Measurements from ENCODE around the gene MACROD2. TPM values are rescaled to one million over a fixed set of nuclear protein-coding genes. Genes with fewer than 3 reads are reported as not detected.

Gene MACROD2
- total RNA-seq, 1 experiment from 2014 or later = 3.7 TPM

GRCh38 chr20:14672066-14672465, 676.8 kb downstream of the MACROD2 start:
- Histone ChIP-seq H3K4me1 (ENCODE audit: control insufficient read depth in 1 of 2, insufficient read depth in 2 of 2, low read length in 2 of 2) (no peaks in the 10 kb centered on the region), H3K4me2 (ENCODE audit: low read length) (no peak overlapping the region), H3K27ac (ENCODE audit: low read depth, low read length) (no peak overlapping the region), H3K9me2 (ENCODE audit: insufficient read depth) (no peaks in the 10 kb centered on the region), H3K4me3 (replicated peaks in 1 of 2; ENCODE audit: low read depth in 1 of 2, low read length in 2 of 2) (no peak overlapping the region), H3K79me2 (ENCODE audit: insufficient read depth, low read length) (no peaks in the 10 kb centered on the region), H3K27me3 (ENCODE audit: insufficient read depth, low read length) (no peaks in the 10 kb centered on the region), H3K9me3 (ENCODE audit: control insufficient read depth in 1 of 2, insufficient read depth in 1 of 2, low read depth in 1 of 2, low read length in 2 of 2) (no peaks in the 10 kb centered on the region), H4K20me1 (ENCODE audit: insufficient read depth) (no peaks in the 10 kb centered on the region), H2AFZ (ENCODE audit: low read depth, low read length, poor library complexity, severe bottlenecking) (no peak overlapping the region), H3K9ac (ENCODE audit: low read length) (no peak overlapping the region), H3K36me3 (ENCODE audit: control insufficient read depth in 1 of 2, insufficient read depth in 2 of 2, low read length in 2 of 2) (no peaks in the 10 kb centered on the region)
- no peak for DNase-seq (ENCODE audit: low read depth, low spot score)
- TF ChIP-seq, protein P1, sequence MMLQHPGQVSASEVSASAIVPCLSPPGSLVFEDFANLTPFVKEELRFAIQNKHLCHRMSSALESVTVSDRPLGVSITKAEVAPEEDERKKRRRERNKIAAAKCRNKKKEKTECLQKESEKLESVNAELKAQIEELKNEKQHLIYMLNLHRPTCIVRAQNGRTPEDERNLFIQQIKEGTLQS (IDR thresholded peaks at IDR 0.05) = no peak
- TF ChIP-seq EZH2 (IDR thresholded peaks at IDR 0.05) (no peak), ZNF274 (IDR thresholded peaks at IDR 0.05; ENCODE audit: low read depth, low read length) (no peak), FOSL1 (IDR thresholded peaks at IDR 0.05; ENCODE audit: low read depth) (no peak), POLR2AphosphoS5 (IDR thresholded peaks at IDR 0.05; ENCODE audit: low read depth, low read length) (no peak), SRF (IDR thresholded peaks at IDR 0.05; ENCODE audit: low read depth) (no peak), TCF7L2 (IDR thresholded peaks at IDR 0.05; ENCODE audit: borderline replicate concordance, extremely low read depth, insufficient read depth, insufficient read length) (no peak), EZH2phosphoT487 (IDR thresholded peaks at IDR 0.05; ENCODE audit: borderline replicate concordance) (no peak), ELF1 (IDR thresholded peaks at IDR 0.05; ENCODE audit: borderline replicate concordance, low read depth) (no peak), YY1 (IDR thresholded peaks at IDR 0.05; ENCODE audit: extremely low read depth, insufficient replicate concordance, low read depth, low read length) (no peak), SP1 (IDR thresholded peaks at IDR 0.05; ENCODE audit: low read depth) (no peak), SIN3A (IDR thresholded peaks at IDR 0.05; ENCODE audit: low read depth) (no peak), EGR1 (IDR thresholded peaks at IDR 0.05; ENCODE audit: low read depth) (no peak), CEBPB (IDR thresholded peaks at IDR 0.05; ENCODE audit: low read depth) (no peak)
- TF ChIP-seq, protein P2, sequence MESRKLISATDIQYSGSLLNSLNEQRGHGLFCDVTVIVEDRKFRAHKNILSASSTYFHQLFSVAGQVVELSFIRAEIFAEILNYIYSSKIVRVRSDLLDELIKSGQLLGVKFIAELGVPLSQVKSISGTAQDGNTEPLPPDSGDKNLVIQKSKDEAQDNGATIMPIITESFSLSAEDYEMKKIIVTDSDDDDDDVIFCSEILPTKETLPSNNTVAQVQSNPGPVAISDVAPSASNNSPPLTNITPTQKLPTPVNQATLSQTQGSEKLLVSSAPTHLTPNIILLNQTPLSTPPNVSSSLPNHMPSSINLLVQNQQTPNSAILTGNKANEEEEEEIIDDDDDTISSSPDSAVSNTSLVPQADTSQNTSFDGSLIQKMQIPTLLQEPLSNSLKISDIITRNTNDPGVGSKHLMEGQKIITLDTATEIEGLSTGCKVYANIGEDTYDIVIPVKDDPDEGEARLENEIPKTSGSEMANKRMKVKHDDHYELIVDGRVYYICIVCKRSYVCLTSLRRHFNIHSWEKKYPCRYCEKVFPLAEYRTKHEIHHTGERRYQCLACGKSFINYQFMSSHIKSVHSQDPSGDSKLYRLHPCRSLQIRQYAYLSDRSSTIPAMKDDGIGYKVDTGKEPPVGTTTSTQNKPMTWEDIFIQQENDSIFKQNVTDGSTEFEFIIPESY (IDR thresholded peaks at IDR 0.05; ENCODE audit: extremely low read depth, insufficient replicate concordance, low read length) = no peak
- TF ChIP-seq, protein P3, sequence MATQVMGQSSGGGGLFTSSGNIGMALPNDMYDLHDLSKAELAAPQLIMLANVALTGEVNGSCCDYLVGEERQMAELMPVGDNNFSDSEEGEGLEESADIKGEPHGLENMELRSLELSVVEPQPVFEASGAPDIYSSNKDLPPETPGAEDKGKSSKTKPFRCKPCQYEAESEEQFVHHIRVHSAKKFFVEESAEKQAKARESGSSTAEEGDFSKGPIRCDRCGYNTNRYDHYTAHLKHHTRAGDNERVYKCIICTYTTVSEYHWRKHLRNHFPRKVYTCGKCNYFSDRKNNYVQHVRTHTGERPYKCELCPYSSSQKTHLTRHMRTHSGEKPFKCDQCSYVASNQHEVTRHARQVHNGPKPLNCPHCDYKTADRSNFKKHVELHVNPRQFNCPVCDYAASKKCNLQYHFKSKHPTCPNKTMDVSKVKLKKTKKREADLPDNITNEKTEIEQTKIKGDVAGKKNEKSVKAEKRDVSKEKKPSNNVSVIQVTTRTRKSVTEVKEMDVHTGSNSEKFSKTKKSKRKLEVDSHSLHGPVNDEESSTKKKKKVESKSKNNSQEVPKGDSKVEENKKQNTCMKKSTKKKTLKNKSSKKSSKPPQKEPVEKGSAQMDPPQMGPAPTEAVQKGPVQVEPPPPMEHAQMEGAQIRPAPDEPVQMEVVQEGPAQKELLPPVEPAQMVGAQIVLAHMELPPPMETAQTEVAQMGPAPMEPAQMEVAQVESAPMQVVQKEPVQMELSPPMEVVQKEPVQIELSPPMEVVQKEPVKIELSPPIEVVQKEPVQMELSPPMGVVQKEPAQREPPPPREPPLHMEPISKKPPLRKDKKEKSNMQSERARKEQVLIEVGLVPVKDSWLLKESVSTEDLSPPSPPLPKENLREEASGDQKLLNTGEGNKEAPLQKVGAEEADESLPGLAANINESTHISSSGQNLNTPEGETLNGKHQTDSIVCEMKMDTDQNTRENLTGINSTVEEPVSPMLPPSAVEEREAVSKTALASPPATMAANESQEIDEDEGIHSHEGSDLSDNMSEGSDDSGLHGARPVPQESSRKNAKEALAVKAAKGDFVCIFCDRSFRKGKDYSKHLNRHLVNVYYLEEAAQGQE (IDR thresholded peaks at IDR 0.05; ENCODE audit: low read depth) = no peak
- BruUV-seq (replicated peaks) = no TSS peak
- CTCF ChIA-PET = no interaction called here
- intact Hi-C loops (cut with micrococcal nuclease) = no loop called here
- ATAC-seq = no peak
- POLR2A ChIA-PET = no interaction called here
- RAD21 ChIA-PET (ENCODE audit: low non-redundant PET in 1 of 2, low total read pairs in 2 of 2, uncharacterized antibody in 2 of 2, unreplicated experiment in 2 of 2) = no interaction called here

All from HCT116 (cell line).